ENCODE measurements around the gene USF1.
"Not testable (repeated sequence)": the region's sequence is repeated elsewhere in the genome, so short reads cannot be mapped to it uniquely, and the experiment has no call there.

USF1 gene

DNA sequence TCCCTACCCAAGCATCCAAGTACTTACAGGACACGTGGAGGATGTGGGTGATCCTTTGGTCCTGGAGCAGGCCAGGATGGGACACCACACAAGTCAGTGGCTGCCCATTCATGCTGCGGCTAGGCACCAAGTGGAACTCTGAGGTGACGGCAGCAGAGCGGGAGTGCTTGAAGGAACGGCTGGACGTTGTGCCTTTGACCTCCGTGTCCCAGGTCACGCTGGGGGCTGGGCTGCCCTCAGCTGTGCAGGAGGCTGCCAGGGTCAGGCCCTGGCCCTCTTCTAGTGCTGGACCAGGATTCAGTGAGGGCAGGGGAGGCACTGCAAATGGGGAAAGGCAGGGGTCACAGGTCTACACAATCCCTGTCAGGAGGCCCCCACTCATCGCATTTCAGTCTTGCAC, 31.6 kb upstream of the USF1 start:
- no peak for DNase-seq

DNA sequence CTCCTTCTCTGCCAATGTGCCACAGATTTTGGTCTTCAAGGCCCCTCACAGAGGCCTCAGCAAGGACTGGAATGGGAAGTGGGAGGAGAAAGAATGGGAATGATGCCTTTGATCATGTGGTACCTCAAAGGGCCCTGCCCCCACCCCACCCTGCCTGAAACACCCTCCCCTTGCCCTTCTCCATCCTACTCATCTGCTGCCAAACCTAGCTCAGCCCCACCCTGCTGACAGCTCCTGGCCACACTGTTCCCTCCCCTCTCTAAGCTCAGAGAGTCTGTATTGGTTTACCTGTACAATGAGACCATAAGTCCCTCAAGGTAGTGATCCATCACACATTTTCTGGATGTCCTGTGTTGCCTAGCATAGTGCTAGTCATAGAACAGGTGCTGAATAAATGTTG, 30.6 kb upstream of the USF1 start:
- no peak for DNase-seq

DNA sequence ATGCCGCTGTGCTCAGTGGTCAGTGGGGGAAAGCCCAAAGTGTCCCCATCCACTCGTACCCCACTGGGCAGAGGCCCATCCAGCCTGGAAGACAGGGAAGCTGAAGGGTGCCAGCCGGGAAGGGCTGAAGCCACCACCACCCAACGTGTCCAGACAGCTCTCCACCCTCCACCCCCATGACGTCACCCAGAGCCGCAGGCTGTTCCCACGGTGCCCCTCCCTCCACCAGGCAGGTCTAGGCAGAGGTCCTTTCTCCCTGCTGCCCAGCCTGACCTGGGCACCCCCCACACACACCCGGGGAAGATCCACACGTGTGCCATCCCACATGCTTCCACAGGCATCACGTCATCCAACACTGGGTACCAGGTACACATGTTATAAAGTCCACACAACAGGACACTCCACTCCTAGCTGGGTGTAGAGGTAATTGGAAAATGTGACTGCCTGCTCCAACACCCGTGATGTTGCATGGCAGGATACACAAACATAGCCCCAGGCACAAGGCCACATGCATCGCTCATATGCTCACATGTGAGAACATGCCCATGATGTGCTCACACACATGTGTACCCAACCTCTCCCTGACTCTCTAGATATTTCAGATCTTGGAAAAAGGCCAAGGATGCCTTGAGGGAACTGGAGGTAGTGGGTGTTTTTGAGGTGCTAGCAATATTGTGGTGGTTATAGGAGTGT, 29.0 kb upstream of the USF1 start:
- DNase-seq, result no peak

DNA sequence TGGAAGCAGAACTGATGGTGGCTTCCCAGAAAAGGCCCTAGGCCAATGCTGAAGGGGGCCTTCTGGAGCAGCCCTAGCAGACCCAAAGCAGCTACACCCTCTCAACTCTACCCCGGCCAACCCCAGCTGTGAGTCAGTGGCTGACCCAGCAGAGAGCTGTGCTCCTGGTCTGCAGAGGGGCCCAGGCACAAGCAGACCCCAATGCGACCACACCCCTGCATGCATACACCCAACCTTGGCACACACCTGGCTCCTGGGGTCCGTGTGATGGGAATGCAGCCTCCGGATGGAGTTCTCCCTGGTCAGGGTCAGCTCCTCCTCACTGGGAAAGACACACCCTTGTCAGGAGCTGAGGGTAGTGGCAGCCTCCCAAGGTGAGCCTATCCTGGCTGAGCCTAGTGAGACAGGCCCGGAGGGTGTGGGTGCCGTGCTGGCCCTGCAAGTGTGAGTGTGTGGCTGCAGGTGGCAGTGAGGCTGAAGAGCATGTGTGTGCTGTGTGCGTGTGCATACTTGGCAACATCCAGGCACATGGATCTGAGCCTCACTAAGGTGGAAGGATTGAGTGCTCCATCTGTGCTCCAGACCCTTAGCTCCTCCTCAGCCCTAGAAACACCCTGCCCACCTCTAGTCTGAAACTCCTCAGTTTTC, 27.8 kb upstream of the USF1 start:
- no peak for DNase-seq

DNA sequence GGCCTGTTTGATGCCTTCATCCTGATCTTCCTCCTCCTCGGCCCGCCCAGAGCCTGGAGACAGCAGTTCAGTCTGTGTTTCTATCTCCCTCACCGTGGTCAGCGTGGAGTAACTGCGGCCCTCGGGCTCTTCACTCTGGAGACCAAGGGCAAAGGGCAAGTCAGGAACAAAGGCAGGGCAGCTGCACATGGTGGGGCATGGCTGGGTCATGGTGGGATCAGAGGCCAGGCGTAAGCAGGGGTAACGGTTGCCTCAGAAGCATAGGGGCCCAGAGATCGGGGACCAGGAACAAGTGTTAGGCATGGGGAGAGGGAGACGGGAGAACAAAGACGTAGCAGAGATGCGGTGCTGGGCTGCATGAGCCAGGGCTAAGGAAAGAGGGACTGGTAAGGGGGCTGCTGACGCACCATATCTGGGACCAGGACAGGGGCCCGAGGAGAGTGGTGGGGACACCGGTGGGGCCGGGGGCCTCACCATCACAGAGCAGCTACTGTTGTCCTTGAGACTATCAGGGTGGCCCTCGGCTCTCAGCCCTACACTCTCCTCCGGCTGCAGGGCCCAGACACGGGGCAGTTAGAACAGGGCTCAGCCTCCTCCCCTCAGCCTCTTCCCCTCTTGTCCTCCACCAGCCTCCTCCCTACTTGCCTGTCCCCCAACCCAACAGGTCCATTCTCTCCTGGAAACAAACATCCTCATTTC, 27.1 kb upstream of the USF1 start:
- DNase-seq, result no peak

DNA sequence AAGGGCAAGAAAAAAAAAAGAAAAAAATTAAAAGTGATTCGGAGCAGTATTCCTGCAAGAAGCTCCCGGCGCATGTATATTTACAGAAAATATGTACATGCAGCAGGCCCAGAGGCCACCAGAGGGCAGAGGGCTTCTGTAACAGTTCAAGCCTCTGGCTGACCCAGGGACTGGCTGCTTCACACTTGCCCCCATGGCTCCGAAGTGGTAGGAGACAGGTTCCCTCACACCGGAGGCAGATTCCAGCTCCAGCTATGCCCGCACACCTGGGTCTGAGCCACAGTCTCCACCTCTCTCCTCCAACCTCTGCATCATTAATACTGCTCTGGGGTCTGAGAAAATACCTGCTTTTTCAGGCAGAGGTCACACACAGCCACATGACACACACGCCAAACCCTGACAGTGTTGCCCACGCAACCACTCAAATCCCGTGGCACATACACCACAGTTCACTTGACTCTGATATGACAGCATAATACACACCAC, 26.2 kb upstream of the USF1 start:
- peak; percentile 68 for DNase-seq

DNA sequence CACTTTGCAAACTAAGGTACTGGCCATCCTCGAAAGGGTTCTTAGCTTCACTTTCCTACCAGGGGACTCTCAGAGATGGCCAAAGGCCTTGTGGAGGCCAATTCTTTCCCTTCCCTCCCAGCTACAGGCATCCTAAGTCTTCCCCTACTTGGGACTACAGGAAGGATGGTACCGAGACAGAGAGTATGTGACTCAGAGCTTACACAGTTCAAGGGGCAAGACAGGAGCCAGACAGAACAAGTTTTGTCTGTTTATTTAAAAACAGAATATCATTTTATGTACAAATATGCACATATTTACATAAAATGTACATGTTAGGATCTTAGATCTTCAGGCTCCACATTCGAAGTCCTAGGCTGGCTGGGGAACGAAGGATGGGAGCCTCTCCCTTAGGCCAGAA, 25.0 kb upstream of the USF1 start:
- peak; percentile 21 for DNase-seq

DNA sequence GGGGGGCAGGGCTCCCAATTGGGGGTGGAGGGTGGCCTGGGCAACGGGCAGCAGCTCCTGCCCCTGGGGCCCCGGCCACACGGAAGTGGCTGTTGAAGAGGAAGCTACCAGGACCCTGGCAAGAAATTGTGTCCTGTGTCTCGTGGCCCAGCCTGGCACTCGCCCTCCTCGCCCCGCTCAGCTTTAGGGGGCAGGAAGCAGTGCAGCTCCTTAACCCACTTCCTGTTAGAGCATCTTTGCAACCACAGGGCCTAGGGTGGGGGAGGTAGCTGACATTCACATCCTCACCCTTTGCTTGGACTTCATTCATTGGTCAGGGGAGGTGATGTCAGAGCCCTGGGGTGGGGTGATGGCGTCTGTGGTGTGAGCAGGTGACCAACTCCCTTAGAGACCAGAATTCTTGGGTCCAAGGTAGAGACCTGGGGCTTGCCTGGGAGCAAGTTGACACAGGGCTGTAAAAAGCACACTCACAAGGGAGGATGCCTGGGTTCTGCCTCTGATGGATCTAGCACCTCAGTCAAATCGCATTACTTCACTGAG, 24.0 kb upstream of the USF1 start, which contains the start of gene ARHGAP30:
ARHGAP30 (minus strand) TSS at position 161 of the 540 bp plus-strand sequence. CDS start 267 bp downstream, outside the sequence.
- DNase-seq, result peak; percentile 89

DNA sequence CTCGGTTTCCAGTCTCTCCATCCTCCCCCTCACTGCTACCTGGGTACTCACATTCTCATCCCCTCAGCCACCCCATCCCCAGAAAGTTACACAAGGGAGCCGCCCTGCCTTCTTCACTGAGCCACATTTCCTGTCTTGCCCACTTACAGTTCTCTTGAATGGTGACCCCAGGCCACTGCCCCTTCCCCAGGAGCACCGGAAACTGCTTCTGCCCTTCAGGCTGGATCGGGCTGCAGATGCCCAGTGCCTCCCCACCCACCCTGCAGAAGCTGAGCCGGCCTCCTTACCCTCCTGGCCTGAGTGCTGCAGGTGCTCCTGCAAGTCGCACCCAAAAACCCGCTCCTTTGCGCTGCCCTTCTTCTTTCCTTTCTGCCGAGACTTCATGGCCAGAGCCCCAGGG, 23.5 kb upstream of the USF1 start:
- peak; percentile 40 for DNase-seq

DNA sequence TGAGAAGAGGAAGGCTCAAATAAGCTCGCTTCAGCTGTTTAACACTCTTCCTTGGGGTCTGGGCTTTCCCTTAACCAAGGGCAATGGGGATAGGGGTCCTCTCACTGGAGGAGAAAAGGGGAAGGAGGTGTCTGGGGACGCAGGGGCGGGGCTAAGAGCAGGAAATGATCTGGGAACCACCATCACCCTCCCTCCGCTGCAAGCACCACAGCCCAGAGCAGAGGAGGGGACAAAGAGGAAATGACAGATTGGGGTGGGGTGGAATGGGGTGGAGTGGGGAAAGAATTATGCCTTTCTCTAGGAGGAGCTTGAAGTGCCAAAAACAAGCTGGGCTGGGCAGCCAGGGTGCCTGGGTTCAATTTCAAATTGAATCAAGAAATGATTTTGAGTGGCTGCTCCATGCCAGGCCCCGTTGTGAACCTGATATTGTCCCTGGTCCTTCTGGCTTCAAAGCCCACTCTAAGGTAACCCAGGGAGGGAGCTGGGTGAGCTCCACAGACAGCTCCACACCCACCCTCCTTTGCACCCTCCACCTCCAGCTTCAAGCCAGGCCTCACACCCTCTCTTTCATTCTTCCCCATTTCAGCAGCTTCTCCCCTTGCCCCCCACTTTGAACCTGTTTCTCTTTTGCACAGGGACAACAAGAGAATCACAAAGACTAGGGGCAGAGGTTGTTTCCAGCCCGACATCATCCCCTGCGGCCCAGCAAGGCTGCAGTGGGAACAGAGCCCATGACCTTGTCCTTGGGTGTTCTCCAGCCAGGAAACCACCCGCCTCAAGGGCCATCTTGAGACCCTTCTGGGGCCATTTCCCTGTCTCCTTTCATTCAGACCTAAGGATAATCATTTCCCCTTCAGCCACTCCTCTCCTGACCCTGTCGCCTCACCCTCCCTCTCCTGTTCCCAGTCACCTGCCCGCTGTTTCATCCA, 22.8 kb upstream of the USF1 start:
- peak; percentile 88 for DNase-seq

DNA sequence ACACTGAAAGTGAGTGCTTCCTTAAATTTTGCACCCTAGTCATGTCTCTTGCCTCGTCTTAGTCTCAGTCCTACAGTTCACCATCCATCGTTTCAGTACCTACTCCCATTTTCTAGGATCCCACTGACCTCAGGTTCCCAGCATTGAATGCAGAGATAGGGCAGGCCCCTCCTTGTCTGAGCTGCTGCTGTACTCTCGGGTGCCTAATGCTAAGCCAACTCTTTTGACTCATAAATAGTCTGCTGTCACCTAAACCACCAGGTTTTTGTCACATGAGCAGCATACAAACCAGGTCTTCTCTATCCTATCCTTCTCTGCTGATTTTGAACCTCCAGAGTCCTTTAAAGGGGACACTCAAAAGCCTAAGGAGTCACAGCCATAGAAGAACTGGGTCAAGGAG, 20.9 kb upstream of the USF1 start:
- peak; percentile 33 for DNase-seq

DNA sequence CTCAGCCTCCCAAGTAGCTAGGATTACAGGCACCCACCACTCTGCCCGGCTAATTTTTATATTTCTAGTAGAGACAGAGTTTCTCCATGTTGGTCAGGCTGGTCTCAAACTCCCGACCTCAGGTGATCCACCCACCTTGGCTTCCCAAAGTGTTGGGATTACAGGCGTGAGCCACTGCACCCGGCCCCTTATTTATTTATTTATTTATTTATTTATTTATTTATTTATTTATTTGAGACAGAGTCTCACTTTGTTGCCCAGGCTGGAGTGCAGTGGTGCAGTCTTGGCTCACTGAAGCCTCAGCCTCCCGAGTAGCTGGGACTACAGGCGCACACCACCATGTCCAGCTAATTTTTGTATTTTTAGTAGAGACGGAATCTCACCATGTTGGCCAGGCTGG, 19.9 kb upstream of the USF1 start:
- not testable (repeated sequence) for DNase-seq

DNA sequence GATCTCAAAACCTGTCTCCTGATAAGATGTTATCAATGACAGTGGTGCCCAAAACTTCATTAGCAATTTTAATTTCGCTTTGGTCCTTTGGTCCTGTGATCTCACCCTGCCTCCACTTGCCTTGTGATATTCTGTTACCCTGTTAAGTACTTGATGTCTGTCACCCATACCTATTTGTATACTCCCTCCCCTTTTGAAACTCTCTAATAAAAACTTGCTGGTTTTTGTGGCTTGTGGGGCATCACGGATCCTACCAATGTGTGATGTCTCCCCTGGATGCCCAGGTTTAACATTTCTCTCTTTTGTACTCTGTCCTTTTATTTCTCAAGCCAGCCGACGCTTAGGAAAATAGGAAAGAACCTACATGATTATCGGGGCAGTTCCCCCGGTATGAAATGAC, 18.2 kb upstream of the USF1 start:
- not testable (repeated sequence) for DNase-seq

DNA sequence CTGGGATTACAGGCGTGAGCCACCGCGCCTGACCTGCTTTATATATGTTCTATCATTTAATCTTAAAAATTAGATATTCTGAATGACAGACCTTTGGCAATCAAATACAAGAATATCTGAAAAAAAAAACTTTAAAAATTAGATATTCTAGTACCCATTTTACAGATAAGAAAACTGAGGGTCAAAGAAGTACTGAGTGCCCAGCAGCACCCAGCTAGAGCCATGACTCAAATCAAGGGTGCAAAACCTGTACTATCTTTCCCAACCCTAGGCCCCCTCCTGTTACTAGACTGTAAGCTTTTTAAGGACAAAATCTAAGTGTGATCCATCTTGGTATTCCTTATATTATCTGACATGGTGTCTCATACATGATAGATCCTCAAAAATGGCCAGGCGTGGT, 15.6 kb upstream of the USF1 start:
- no peak for DNase-seq

DNA sequence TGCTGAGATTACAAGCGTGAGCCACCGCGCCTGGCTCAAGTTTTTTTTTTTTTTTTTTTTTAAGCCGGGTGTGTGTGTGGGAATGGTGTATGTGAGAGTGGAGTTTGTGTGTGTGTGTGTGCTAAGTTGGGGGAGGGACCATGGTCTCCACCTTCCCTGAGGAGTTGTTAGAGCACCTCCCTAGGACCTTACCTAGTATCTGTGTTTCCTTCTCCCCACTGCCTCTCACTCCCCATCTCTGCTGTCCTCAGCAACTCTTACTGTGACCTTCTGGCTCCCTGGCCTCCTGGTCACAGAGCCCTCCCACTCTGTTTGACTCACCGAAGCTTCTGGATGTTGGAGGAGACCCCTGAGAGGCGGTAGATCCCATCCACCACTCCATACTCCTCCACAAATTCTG, 13.5 kb upstream of the USF1 start:
- no peak for DNase-seq

DNA sequence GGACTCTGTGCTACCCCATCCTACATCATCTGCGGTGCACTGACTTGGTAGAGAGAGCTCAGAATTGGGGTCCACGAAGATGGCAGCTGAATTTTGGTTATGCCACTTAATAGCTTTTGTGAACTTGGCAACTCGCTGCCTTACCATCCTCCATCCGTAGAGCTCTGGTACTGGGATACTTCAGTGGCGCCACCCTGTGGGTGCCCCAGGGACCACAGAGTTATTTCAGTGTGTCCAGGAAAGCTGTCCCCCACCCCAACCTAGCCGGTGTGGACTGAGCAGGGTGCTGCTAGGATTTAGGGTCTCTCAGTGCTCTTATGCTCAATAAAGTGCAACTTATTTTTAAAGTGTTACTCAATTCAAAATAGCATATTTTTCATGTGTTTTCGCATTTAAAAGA, 9.0 kb upstream of the USF1 start:
- DNase-seq, result peak; percentile 27

DNA sequence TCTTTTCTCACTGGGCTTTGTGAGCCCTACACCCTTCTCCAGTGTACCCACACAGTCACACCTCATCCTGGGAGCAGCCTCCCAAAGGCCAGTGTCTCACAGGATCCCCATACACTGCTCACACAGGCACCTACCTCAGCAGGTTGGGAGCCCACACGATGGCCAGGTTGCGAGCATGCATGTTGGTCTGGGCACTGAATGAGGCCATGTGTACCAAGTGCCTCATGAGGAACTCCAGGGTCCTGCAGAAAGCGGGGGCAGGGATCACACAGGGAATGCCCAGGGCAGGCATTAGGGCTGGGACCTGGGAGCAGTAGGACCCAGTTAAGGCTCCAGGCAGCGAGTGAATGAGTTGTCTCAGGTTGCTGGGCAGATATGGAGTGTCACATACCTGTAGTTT, 8.5 kb upstream of the USF1 start:
- no peak for DNase-seq

DNA sequence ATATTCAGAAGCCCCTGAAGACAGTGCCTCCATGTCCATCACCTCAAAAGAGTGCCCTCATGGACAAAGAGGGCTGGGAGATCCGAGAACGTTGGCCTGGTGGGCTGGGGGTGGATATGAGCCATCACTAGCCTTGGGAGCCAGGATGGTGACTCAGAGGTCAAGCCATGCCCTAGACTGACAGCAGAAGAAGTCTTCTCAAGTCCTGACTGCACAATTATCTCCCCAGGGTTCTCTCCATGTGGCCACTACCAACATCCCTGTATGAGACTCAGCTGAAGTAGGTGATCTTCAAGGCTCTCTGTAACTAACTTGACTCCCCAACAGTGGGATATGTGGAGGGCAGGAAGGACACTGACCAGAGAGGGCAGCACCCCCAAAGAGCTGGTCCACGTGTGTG, 7.1 kb upstream of the USF1 start:
- DNase-seq, result no peak

DNA sequence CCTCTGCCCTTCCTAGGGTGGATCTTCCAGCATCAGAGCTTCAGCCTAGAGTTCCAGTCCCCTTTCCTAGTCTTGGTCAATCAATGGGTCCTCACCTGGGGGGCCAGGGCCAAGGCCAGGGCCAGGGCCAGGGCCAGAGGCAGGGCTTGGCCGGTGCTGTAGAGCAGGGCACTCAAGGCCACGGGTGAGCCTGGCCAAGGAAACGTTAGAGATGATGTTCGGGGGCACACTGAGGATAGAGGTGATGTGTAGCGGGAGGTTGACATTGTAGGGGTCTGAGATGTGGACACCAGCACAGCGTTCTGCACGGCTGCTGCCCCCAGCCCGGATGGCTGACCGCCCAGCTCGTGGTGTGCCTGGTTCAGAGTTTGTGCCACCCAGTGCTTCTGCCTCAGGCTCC, 5.4 kb upstream of the USF1 start:
- DNase-seq, result no peak

DNA sequence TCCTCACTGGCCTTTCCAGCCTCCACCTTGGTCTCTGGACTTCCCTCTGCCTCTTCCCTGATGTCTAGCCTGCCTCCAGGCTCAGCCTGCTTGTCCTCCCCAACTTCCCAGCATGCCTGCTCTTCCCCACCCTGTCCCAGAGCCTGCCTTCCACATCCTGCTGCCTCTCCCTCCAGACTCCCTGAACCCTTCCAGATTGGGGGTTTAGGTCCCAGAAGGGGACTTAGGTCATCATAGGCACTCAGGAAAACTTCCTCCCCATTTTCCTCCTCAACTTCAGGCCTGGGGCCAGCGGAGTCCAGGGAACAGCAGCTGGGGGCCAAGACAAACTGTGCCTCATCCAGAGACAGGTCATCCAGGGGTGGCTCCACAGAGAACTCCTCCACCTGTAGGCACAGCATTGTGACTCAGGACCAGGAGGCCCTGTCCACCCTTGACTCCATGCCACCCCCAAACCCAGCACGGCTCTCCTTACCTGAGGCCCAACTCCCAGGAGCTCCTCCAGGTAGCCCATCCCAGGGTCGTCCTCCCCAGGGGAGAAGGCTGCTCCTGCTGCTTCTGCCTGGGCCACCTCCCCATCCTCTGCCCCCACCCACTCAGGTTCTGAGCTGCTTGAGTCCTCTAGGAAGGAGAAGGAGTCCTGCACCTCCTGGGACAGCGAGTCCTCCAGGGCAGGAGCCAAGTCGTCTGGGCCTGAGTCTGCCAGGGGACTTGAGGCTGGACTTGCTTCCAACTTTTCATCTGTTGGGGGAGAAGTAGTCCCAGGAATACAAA, 3.4 kb upstream of the USF1 start:
- no peak for DNase-seq

Data from CD4-positive, alpha-beta T cell treated with Interleukin-17A for 4 hours (primary cell).